ENCODE results near the gene ATRNL1. TPM values are rescaled to one million over a fixed set of nuclear protein-coding genes. Genes with fewer than 3 reads are reported as not detected.
A peak's percentile ranks its signal among the peaks of the same experiment; 100 is the strongest.

ATRNL1 gene
- total and polyA plus RNA-seq, 2 donors from 2014 or later, result 2.4 to 7.1 TPM

DNA sequence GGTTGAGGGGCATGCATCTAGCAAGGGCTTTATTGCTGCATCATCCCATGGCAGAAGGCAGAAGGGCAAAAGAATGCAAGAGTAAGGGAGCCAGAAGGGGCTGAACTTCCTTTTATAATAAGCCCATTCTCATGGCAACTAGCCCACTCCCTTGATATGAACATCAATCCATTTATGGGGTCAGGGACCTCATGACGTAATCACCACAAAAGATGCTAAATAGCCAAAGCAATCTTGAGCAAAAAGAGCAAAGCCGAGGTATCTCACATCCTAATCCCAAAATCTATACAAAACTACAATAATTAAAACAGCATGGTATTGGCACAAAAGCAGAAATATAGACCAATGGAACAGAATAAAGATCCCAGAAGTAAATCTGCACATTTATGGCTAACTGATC lies 499.9 kb downstream of the ATRNL1 start:
- TF ChIP-seq, protein P1, sequence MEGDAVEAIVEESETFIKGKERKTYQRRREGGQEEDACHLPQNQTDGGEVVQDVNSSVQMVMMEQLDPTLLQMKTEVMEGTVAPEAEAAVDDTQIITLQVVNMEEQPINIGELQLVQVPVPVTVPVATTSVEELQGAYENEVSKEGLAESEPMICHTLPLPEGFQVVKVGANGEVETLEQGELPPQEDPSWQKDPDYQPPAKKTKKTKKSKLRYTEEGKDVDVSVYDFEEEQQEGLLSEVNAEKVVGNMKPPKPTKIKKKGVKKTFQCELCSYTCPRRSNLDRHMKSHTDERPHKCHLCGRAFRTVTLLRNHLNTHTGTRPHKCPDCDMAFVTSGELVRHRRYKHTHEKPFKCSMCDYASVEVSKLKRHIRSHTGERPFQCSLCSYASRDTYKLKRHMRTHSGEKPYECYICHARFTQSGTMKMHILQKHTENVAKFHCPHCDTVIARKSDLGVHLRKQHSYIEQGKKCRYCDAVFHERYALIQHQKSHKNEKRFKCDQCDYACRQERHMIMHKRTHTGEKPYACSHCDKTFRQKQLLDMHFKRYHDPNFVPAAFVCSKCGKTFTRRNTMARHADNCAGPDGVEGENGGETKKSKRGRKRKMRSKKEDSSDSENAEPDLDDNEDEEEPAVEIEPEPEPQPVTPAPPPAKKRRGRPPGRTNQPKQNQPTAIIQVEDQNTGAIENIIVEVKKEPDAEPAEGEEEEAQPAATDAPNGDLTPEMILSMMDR (IDR thresholded peaks at IDR 0.05; ENCODE audit: borderline replicate concordance, extremely low read depth, insufficient read depth), result no peak
- Histone ChIP-seq H3K9me3 (ENCODE audit: control insufficient read depth in 2 of 3, insufficient read depth in 1 of 3, low read length in 3 of 3) (peaks cover 0 to 7% (median 1%) of the 10 kb centered on the region in 3 donors), H3K4me3 (ENCODE audit: low read length in 3 of 3) (no peak overlapping the region), H3K36me3 (ENCODE audit: control insufficient read depth in 2 of 3, insufficient read depth in 3 of 3, low read length in 3 of 3) (no peaks in the 10 kb centered on the region), H3K27me3 (ENCODE audit: control insufficient read depth, insufficient read depth, low read length) (no peaks in the 10 kb centered on the region), H3K4me1 (ENCODE audit: control insufficient read depth in 2 of 3, insufficient read depth in 2 of 3, low read depth in 1 of 3, low read length in 3 of 3) (no peaks in the 10 kb centered on the region), H3K27ac (ENCODE audit: low read depth in 2 of 2, low read length in 2 of 2) (no peak overlapping the region), H3K9ac (ENCODE audit: low read length in 3 of 3) (no peak overlapping the region)
- intact Hi-C loops (cut with DNase I), result no loop called here
- FAIRE-seq (no peak), DNase-seq (no peak)

DNA sequence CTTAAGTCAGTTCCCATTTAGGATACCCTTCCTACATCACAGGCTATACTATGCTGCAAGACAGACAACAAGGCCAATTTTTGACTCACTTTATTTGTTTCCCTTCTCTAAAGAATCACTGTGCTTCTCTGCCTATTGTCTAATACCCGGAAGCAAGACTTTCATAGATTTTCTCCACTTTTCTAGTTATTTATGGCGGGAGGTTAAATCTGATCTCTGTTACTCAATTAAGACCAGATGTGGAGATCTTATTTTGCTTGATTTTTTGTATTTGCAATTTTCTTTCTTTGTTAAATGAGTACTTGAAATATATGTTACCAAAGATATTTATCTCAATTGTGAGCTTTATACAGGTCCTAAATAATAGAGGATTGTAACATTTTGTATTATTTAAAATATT lies 511.5 kb downstream of the ATRNL1 start:
- intact Hi-C loops (cut with DNase I), result no loop called here
- TF ChIP-seq, protein P1 (IDR thresholded peaks at IDR 0.05; ENCODE audit: borderline replicate concordance, extremely low read depth, insufficient read depth), result no peak
- H3K9ac ChIP-seq (ENCODE audit: low read length in 3 of 3), result no peak overlapping the region

DNA sequence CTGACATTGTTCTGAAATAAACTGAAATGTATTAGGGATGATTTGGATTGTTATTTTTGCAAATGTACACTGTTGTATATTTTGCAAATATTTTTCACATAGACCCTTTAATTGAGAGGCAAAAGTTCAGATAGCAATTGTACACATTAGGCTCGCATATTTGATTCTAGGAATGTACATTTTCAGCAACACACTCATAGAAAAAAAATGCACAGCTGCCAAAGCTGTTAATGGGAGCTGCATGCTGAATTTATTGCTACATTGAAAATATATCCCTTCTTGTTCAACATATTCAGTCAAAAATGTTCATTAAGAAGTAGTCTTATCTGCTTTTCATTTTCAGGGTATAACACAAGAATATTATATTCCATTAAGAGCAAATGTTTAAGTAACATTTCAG lies 512.9 kb downstream of the ATRNL1 start:
- no peak overlapping the region for H3K27ac ChIP-seq (ENCODE audit: low read depth in 2 of 2, low read length in 2 of 2)
- intact Hi-C loops (cut with DNase I), result no loop called here
- no peaks in the 10 kb centered on the region for H3K36me3 ChIP-seq (ENCODE audit: control insufficient read depth in 2 of 3, insufficient read depth in 3 of 3, low read length in 3 of 3)
- no peaks in the 10 kb centered on the region for H3K9me3 ChIP-seq (ENCODE audit: control insufficient read depth in 2 of 3, insufficient read depth in 1 of 3, low read length in 3 of 3)
- no peaks in the 10 kb centered on the region for H3K27me3 ChIP-seq (ENCODE audit: control insufficient read depth, insufficient read depth, low read length)
- no peaks in the 10 kb centered on the region for H3K4me1 ChIP-seq (ENCODE audit: control insufficient read depth in 2 of 3, insufficient read depth in 2 of 3, low read depth in 1 of 3, low read length in 3 of 3)
- TF ChIP-seq, protein P1 (IDR thresholded peaks at IDR 0.05; ENCODE audit: borderline replicate concordance, extremely low read depth, insufficient read depth), result no peak
- H3K4me3 ChIP-seq (ENCODE audit: low read length in 3 of 3), result no peak overlapping the region
- no peak overlapping the region for H3K9ac ChIP-seq (ENCODE audit: low read length in 3 of 3)
- DNase-seq (no peak), FAIRE-seq (no peak)

More for the DNA sequence above, 511.5 kb downstream of the ATRNL1 start:
- FAIRE-seq (peak; percentile 52), DNase-seq (no peak)
- H3K9me3 ChIP-seq (ENCODE audit: control insufficient read depth in 2 of 3, insufficient read depth in 1 of 3, low read length in 3 of 3), result no peaks in the 10 kb centered on the region
- H3K27ac ChIP-seq (ENCODE audit: low read depth in 2 of 2, low read length in 2 of 2), result no peak overlapping the region
- H3K36me3 ChIP-seq (ENCODE audit: control insufficient read depth in 2 of 3, insufficient read depth in 3 of 3, low read length in 3 of 3), result no peaks in the 10 kb centered on the region
- no peaks in the 10 kb centered on the region for H3K4me1 ChIP-seq (ENCODE audit: control insufficient read depth in 2 of 3, insufficient read depth in 2 of 3, low read depth in 1 of 3, low read length in 3 of 3)
- no peak overlapping the region for H3K4me3 ChIP-seq (ENCODE audit: low read length in 3 of 3)
- no peaks in the 10 kb centered on the region for H3K27me3 ChIP-seq (ENCODE audit: control insufficient read depth, insufficient read depth, low read length)

DNA sequence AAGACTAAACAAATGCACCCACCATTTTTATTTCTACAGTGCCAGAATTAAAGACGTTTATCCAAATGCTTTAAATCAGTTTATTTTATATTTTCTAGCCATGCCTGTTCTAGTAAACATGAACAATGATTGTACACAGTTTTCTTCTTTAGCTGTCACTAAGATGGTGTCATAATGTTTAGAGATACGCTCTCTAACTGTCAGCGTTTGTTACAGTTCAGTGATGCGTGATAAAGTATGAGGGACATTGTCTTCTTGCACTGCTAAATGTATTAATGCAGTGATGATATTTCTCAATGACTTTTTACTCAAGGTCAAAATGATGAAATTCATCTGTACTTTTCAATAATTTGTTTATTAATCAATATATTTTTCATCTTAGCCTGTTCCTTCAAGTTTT lies 513.6 kb downstream of the ATRNL1 start:
- H3K9me3 ChIP-seq (ENCODE audit: control insufficient read depth in 2 of 3, insufficient read depth in 1 of 3, low read length in 3 of 3), result no peaks in the 10 kb centered on the region
- DNase-seq (no peak), FAIRE-seq (no peak)
- no peak overlapping the region for H3K9ac ChIP-seq (ENCODE audit: low read length in 3 of 3)
- intact Hi-C loops (cut with DNase I), result no loop called here
- H3K4me3 ChIP-seq (ENCODE audit: low read length in 3 of 3), result no peak overlapping the region
- TF ChIP-seq, protein P1 (IDR thresholded peaks at IDR 0.05; ENCODE audit: borderline replicate concordance, extremely low read depth, insufficient read depth), result no peak
- no peak overlapping the region for H3K27ac ChIP-seq (ENCODE audit: low read depth in 2 of 2, low read length in 2 of 2)
- no peaks in the 10 kb centered on the region for H3K36me3 ChIP-seq (ENCODE audit: control insufficient read depth in 2 of 3, insufficient read depth in 3 of 3, low read length in 3 of 3)
- no peaks in the 10 kb centered on the region for H3K4me1 ChIP-seq (ENCODE audit: control insufficient read depth in 2 of 3, insufficient read depth in 2 of 3, low read depth in 1 of 3, low read length in 3 of 3)
- H3K27me3 ChIP-seq (ENCODE audit: control insufficient read depth, insufficient read depth, low read length), result no peaks in the 10 kb centered on the region

Data from kidney (tissue), 14 donors.